ENCODE results near the gene NSMCE4A. TPM values are rescaled to one million over a fixed set of nuclear protein-coding genes. Genes with fewer than 3 reads are reported as not detected.
"Not testable (repeated sequence)": the region's sequence is repeated elsewhere in the genome, so short reads cannot be mapped to it uniquely, and the experiment has no call there.

NSMCE4A gene
- total RNA-seq, 1 donor from 2014 or later = 42.4 TPM

DNA sequence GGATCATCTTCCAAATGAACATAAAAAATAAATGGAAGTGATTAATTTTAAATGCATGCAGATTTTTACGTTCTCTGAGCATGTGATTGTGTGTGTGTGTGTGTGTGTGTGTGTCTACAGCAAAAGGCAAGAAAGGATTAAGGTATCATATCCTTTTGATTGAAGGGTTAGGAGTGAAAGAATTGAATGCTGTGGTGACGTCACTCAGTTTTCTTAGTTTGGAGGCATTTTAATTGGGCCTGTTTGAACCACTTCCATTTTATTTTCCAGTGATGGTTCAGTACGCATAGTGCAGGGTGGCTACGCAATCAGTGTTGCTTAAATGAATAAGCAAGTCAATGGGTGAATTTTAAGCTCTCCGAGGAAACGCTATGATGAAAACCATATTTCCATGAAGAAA is 45.2 kb upstream of the NSMCE4A start:
- no peak for DNase-seq
- Mint-ChIP-seq H3K4me1 (ENCODE audit: low read depth, unreplicated experiment) (peaks cover 4% of the 10 kb centered on the region), H3K27ac (ENCODE audit: unreplicated experiment) (no peak overlapping the region)

GRCh38 chr10:122019414-122019975 is 44.5 kb upstream of the NSMCE4A start:
- TF ChIP-seq CTCF (IDR thresholded peaks at IDR 0.05; ENCODE audit: partially characterized antibody, unreplicated experiment) = no peak
- Mint-ChIP-seq H3K27ac (ENCODE audit: unreplicated experiment) (no peak overlapping the region), H3K4me1 (ENCODE audit: low read depth, unreplicated experiment) (peaks cover 4% of the 10 kb centered on the region), H3K9me3 (ENCODE audit: unreplicated experiment) (no peaks in the 10 kb centered on the region), H3K36me3 (ENCODE audit: unreplicated experiment) (no peaks in the 10 kb centered on the region), H3K27me3 (ENCODE audit: unreplicated experiment) (no peaks in the 10 kb centered on the region), H3K4me3 (ENCODE audit: unreplicated experiment) (no peak overlapping the region)
- no peak for DNase-seq

More for the DNA sequence above, 45.2 kb upstream of the NSMCE4A start:
- Mint-ChIP-seq H3K27me3 (ENCODE audit: unreplicated experiment) (no peaks in the 10 kb centered on the region), H3K9me3 (ENCODE audit: unreplicated experiment) (no peaks in the 10 kb centered on the region), H3K36me3 (ENCODE audit: unreplicated experiment) (no peaks in the 10 kb centered on the region), H3K4me3 (ENCODE audit: unreplicated experiment) (no peak overlapping the region)
- TF ChIP-seq CTCF (IDR thresholded peaks at IDR 0.05; ENCODE audit: partially characterized antibody, unreplicated experiment) = no peak

GRCh38 chr10:122018951-122019413 is 44.0 kb upstream of the NSMCE4A start:
- H3K27me3 Mint-ChIP-seq (ENCODE audit: unreplicated experiment) = no peaks in the 10 kb centered on the region
- H3K36me3 Mint-ChIP-seq (ENCODE audit: unreplicated experiment) = no peaks in the 10 kb centered on the region
- no peak overlapping the region for H3K27ac Mint-ChIP-seq (ENCODE audit: unreplicated experiment)
- TF ChIP-seq CTCF (IDR thresholded peaks at IDR 0.05; ENCODE audit: partially characterized antibody, unreplicated experiment) = no peak
- no peak overlapping the region for H3K4me3 Mint-ChIP-seq (ENCODE audit: unreplicated experiment)
- H3K4me1 Mint-ChIP-seq (ENCODE audit: low read depth, unreplicated experiment) = peaks cover 4% of the 10 kb centered on the region
- H3K9me3 Mint-ChIP-seq (ENCODE audit: unreplicated experiment) = no peaks in the 10 kb centered on the region
- DNase-seq = no peak

GRCh38 chr10:122018491-122018890 is 43.5 kb upstream of the NSMCE4A start:
- no peaks in the 10 kb centered on the region for H3K9me3 Mint-ChIP-seq (ENCODE audit: unreplicated experiment)
- no peak overlapping the region for H3K27ac Mint-ChIP-seq (ENCODE audit: unreplicated experiment)
- DNase-seq = no peak
- H3K27me3 Mint-ChIP-seq (ENCODE audit: unreplicated experiment) = no peaks in the 10 kb centered on the region
- no peak for TF ChIP-seq CTCF (IDR thresholded peaks at IDR 0.05; ENCODE audit: partially characterized antibody, unreplicated experiment)
- H3K4me3 Mint-ChIP-seq (ENCODE audit: unreplicated experiment) = no peak overlapping the region
- peaks cover 4% of the 10 kb centered on the region for H3K4me1 Mint-ChIP-seq (ENCODE audit: low read depth, unreplicated experiment)
- H3K36me3 Mint-ChIP-seq (ENCODE audit: unreplicated experiment) = no peaks in the 10 kb centered on the region

DNA sequence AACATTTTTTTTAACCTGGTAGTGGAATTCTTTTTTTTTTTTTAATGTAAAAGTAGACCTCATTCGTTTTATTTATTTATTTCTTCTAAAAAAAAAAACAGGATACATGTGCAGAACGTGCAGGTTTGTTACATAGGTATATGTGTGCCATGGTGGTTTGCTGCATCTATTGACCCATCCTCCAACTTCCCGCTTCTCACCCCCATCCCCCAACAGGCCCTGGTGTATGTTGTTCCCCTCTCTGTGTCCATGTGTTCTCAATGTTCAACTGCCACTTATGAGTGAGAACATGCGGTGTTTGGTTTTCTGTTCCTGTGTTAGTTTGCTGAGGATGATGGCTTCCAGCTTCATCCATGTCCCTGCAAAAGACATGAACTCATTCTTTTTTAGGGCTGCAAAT is 42.9 kb upstream of the NSMCE4A start:
- DNase-seq; H3K4me3 Mint-ChIP-seq (ENCODE audit: unreplicated experiment); H3K9me3 Mint-ChIP-seq (ENCODE audit: unreplicated experiment); H3K27me3 Mint-ChIP-seq (ENCODE audit: unreplicated experiment); H3K4me1 Mint-ChIP-seq (ENCODE audit: low read depth, unreplicated experiment); H3K36me3 Mint-ChIP-seq (ENCODE audit: unreplicated experiment); H3K27ac Mint-ChIP-seq (ENCODE audit: unreplicated experiment): not testable (repeated sequence)

Data from glutamatergic neuron (in vitro differentiated cells).